ENCODE results near the gene SORBS2.

The SORBS2 gene

GRCh38 chr4:185640811-185641675, 171.0 kb downstream of the SORBS2 start:
- DNase-seq (ENCODE audit: low read depth): peak; percentile 72

DNA sequence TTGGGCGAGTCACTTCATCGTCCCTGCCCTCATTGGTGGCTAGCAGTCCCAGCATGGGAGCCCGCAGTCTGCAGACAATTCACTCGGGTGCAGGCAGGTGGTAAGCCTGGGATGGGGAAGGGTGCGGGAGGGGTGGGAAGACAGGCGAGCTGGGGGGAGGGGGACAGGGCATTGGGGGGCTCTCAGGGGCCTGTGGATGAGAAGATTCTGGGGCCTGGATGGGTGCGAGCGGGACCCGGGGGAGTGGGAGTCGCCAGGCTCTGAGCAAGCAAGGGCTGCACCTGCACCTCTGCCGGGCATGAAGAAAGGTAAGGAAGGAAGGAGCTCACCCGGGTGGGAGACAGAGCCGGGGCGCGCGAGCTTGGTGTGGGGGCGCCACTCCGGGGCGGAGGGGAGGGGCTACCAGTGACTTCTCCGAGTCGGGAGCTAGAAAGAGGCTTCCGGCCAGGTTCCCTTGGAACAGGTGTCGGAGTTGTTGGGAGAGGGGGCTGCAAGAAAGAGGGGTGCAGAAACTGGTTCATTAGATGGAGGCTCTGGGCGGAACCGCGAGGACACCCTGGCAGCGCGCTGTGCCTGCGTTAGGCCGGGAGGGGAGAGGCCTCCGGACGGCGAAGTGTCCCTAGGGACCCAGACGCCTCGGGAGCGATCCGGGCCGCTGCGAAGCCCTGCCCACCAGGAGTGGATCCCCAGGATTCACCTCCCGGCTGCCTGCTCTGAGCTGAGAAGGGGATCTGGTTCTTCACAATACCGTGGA, 173.3 kb downstream of the SORBS2 start:
- peak; percentile 4 for DNase-seq (ENCODE audit: low read depth)

GRCh38 chr4:185638093-185638492, 173.9 kb downstream of the SORBS2 start:
- DNase-seq (ENCODE audit: low read depth): no peak

DNA sequence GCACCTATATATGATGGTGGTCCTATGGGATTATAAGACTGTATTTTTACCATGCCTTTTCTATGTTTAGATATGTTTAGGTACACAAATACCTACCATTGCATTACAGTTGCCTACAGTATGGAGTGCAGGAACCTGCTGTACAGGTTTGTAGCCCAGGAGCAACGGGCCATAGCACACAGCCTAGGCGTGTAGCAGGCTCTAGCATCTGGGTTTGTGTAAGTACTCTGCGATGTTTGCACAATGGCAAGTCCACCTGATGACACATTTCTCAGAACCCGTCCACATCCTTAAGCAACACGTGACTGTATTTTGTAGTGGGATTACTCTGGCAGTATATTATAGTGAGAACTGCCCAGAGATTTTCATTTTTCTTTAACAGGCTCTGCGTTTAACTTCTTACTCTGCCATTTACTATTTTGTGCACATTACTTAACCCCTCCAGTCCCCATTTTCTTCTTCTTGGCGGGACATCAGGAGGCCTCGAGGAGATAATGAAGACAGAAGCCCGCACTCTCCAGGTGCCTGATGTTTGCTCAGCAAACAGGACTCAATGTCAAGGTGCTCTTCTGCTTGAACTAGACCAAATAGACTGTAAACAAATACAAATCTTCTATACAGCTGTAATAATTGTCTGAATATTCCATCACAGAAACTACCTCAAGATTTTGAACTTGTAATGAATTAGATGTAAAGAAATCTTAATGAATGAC, 174.7 kb downstream of the SORBS2 start:
- no peak for DNase-seq (ENCODE audit: low read depth)

DNA sequence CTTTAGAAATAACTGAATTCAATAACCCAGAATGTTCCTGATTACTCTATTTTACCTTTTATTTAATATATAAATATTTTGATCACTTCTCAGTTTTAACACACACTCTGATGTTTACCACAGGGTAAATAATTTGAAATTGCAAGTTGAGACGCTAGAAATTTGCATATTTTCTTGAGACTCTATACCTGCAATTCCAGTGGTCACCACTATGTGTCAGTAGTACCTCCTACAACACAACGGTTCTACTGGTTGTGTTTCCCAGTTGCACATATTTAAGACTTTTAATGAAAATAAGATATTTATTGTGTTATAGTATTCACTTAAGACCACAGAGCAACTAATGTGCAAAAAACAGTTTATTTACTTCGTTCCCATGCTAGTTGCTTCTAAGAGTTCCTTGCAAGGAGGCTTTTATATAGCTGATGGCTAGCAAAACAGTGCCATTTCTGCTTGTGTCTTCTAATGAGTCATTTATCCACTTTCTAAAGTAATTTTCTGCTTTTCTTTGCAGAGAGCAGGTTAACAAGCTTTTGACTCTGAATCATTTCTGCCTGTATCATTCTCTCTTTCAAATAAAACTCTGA, 177.8 kb downstream of the SORBS2 start:
- no peak for DNase-seq (ENCODE audit: low read depth)

- no peak for DNase-seq (ENCODE audit: low read depth)
These were observed 185.2 kb downstream of the SORBS2 start for GRCh38 chr4:185626798-185627197.

GRCh38 chr4:185625503-185625902, 186.5 kb downstream of the SORBS2 start:
- DNase-seq (ENCODE audit: low read depth): no peak

DNA sequence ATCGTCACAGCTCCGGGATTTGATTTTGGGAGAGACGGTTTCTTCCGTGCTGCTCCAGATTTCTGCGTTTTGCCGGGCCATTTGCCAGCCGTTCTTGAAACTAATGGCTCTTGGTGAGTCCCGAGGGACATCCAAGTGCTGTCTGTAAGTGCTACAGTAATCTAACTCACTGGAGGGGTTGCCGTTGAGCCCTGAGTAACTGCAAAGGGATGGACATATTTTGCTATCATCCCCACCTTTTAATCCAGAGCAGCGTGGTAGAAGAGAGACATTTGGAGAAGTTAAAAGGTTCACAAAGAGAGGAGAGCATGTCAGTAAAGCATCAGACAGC, 187.8 kb downstream of the SORBS2 start:
- DNase-seq (ENCODE audit: low read depth): no peak

GRCh38 chr4:185623444-185624258, 188.3 kb downstream of the SORBS2 start:
- no peak for DNase-seq (ENCODE audit: low read depth)

GRCh38 chr4:185608185-185608584, 203.8 kb downstream of the SORBS2 start:
- no peak for DNase-seq (ENCODE audit: low read depth)

GRCh38 chr4:185602397-185602796, 209.6 kb downstream of the SORBS2 start:
- no peak for DNase-seq (ENCODE audit: low read depth)

GRCh38 chr4:185600801-185601434, 211.1 kb downstream of the SORBS2 start:
- DNase-seq (ENCODE audit: low read depth): peak; percentile 3

GRCh38 chr4:185599553-185600243, 212.3 kb downstream of the SORBS2 start:
- DNase-seq (ENCODE audit: low read depth): no peak

DNA sequence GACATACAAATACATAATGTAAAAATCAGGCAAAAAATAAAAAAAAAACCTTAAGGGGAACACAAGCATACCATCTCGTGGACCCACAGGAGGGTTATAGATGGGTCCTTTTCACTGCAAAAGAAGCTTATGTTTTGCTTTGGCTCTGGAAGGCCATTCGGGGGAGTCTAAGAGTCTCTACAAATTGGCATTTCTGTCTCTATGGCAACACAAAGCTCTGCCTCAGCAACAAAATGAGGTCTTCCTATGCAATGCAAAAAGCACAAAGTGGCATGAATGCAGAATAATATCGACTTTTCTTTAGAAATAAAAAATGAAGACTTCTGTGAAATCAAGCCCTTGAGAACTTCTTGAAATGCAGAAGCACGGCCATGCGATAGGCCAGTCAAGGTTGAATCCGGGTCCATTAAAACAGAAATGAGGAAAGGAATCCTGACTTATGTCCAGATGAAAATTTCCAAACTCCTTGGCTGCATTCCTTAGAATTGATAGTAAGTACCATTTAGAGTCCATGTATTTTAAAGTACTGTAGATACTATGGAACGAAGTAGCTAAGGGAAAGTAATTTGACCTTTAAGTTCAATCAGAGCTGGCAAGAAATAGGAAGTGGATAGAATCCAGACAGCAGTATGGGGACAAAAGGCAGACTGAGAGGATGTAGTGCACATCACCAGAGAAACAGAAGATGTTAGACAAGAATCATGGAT, 213.0 kb downstream of the SORBS2 start:
- no peak for DNase-seq (ENCODE audit: low read depth)

GRCh38 chr4:185597532-185598188, 214.3 kb downstream of the SORBS2 start:
- DNase-seq (ENCODE audit: low read depth): peak; percentile 73

GRCh38 chr4:185592845-185593488, 219.0 kb downstream of the SORBS2 start:
- no peak for DNase-seq (ENCODE audit: low read depth)

- no peak for DNase-seq (ENCODE audit: low read depth)
These were observed 219.6 kb downstream of the SORBS2 start for GRCh38 chr4:185592438-185592837.

DNA sequence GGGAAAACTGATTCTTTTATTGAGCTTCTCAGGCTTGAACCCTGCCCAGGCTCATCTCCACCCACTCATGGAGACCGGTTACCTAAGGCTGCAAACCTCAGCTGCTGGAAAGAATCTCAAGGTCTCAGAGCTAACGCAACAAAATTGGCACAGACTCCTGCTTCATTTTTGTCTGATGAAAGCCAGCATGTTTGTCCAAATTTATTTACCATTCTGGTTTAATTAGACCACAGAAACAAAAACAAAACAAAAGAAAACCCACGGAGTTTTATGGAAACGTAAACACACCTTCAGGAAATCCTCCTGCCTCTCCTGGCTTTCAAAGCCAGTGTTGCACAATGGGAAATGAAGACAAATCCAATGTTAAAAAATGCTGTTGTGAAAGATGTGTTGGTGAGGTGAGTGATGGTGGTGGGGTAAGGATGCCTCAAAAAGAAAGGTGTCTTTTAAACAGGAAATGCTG, 220.3 kb downstream of the SORBS2 start:
- no peak for DNase-seq (ENCODE audit: low read depth)

GRCh38 chr4:185590982-185591381, 221.0 kb downstream of the SORBS2 start:
- no peak for DNase-seq (ENCODE audit: low read depth)

Data from EH (cell line).